Neural progenitor cell (in vitro differentiated cells): ENCODE results near the gene LPIN1. TPM values are rescaled to one million over a fixed set of nuclear protein-coding genes. Genes with fewer than 3 reads are reported as not detected.

Source experiments
- DNase-seq: peaks from one replicate; pipeline ENCODE4 v3.0.0-alpha.2; 2016; ENCODE audit warnings: low spot score
- H2AFZ ChIP-seq: fragments of 200-600 bp; sonication (generic); replicated peaks from 2 replicates; pipeline ENCODE4 v1.6.1; 2016; ENCODE audit warnings: antibody characterized with exemption
- H3F3A ChIP-seq: fragments of 200-600 bp; sonication (generic); 2 replicates; pipeline ENCODE4 v1.6.1; 2016; ENCODE audit warnings: antibody characterized with exemption, low read depth
- H3K27ac ChIP-seq: fragments of 200-600 bp; sonication (generic); 2 replicates; pipeline ENCODE4 v1.5.1; 2016; ENCODE audit warnings: mild to moderate bottlenecking
- H3K27me3 ChIP-seq: fragments of 200-600 bp; sonication (generic); 2 replicates; pipeline ENCODE4 v1.6.1; 2016; ENCODE audit warnings: mild to moderate bottlenecking, moderate library complexity
- H3K36me3 ChIP-seq: fragments of 200-600 bp; sonication (generic); 2 replicates; pipeline ENCODE4 v1.5.1; 2016
- H3K4me1 ChIP-seq: fragments of 200-600 bp; sonication (generic); 2 replicates; pipeline ENCODE4 v1.6.1; 2016; ENCODE audit warnings: mixed run types
- H3K4me2 ChIP-seq: fragments of 200-600 bp; sonication (generic); 2 replicates; pipeline ENCODE4 v1.6.1; 2016
- H3K4me3 ChIP-seq: fragments of 200-600 bp; sonication (generic); 2 replicates; pipeline ENCODE4 v1.5.1; 2016
- H3K79me2 ChIP-seq: fragments of 200-600 bp; sonication (generic); 2 replicates; pipeline ENCODE4 v1.6.1; 2016; ENCODE audit warnings: low read depth
- H3K9ac ChIP-seq: fragments of 200-600 bp; sonication (generic); 2 replicates; pipeline ENCODE4 v1.6.1; 2016
- H3K9me3 ChIP-seq: fragments of 200-600 bp; sonication (generic); 2 replicates; pipeline ENCODE4 v1.5.1; 2016; ENCODE audit warnings: low read depth
- H4K20me1 ChIP-seq: fragments of 200-600 bp; sonication (generic); 2 replicates; pipeline ENCODE4 v1.6.1; 2016; ENCODE audit warnings: low read depth
- H3K27ac Mint-ChIP-seq: 3 replicates; pipeline ENCODE4 v1.8.0; 2021; ENCODE audit warnings: mixed read lengths
- H3K27me3 Mint-ChIP-seq: 2 replicates; pipeline ENCODE4 v1.8.0; 2022; ENCODE audit warnings: low read depth, mild to moderate bottlenecking, inconsistent platforms, moderate library complexity, mixed read lengths; ENCODE audit not compliant: insufficient read depth
- H3K36me3 Mint-ChIP-seq: 3 replicates; pipeline ENCODE4 v1.8.0; 2021; ENCODE audit warnings: mixed read lengths
- H3K4me1 Mint-ChIP-seq: 3 replicates; pipeline ENCODE4 v1.8.0; 2021; ENCODE audit warnings: mixed read lengths
- H3K4me3 Mint-ChIP-seq: 3 replicates; pipeline ENCODE4 v1.8.0; 2021; ENCODE audit warnings: mild to moderate bottlenecking, moderate library complexity, mixed read lengths
- H3K9me3 Mint-ChIP-seq: 3 replicates; pipeline ENCODE4 v1.8.0; 2020; ENCODE audit warnings: mixed read lengths
- CTCF ChIP-seq: fragments of 200-600 bp; sonication (generic); IDR thresholded peaks from 2 replicates; pipeline ENCODE4 v1.5.1; 2017; ENCODE audit warnings: antibody characterized with exemption, mild to moderate bottlenecking
- EZH2 ChIP-seq: fragments of 200-600 bp; sonication (generic); IDR thresholded peaks from 2 replicates; pipeline ENCODE4 v1.6.1; 2017; ENCODE audit warnings: antibody characterized with exemption, mild to moderate bottlenecking, moderate library complexity
- EZH2phosphoT487 ChIP-seq: fragments of 200-600 bp; sonication (generic); IDR thresholded peaks from 2 replicates; pipeline ENCODE4 v1.6.1; 2017; ENCODE audit warnings: antibody characterized with exemption
- total RNA-seq: library from RNA; depleted of rRNA; stranded (reverse); fragments of >200 nt; gene quantifications from 2 replicates; pipeline ENCODE4 v1.2.3, GENCODE V29; 2015; ENCODE audit warnings: low replicate concordance

Gene LPIN1
- total RNA-seq, 1 donor from 2014 or later: 18.0 TPM

DNA sequence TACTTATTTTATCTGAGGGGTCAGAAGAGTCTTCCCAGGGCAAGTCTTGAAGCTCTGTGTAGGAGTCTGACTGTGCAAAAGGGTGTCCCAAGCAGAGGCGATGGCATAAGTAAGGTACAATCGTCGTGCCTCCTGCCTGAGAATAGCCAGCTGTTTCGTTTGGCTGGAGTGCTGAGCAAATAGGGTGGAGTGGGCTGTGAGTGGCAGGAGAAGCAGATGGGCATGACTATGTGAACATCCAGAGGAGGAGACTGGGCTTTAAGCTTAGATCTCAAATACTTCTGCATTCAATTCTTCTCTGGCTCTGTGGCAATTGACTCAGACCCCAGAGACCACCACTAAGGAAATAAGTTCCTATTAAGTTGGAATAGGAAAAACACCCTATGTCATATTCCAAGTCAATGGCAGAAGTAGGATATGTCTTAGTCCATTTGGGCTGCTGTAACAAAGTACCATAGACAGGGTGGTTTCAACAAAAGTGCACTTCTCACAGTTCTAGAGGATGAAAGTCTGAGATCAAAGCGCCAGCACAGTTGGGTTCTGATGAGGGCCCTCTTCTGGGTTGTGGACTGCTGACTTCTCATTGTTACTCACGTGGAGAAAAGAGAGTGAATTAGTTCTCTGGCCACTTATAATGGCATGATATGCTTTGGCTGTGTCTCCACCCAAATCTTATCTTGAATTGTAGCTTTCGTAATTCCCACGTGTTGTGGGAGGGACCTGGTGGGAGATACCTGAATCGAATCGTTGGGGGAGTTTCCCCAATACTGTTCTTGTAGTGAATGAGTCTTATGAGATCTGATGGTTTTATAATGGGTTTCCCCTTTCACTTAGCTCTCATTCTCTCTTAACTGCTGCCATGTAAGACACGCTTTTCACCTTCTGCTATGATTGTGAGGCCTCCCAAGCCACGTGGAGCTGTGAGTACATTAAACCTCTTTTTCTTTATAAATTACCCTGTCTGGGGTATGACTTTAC is 120.2 kb downstream of the LPIN1 start:
- Mint-ChIP-seq H3K27ac (no peak overlapping the region), H3K9me3 (peaks cover 3% of the 10 kb centered on the region), H3K4me1 (peaks cover 22% of the 10 kb centered on the region), H3K36me3 (peaks cover 2% of the 10 kb centered on the region), H3K4me3 (no peak overlapping the region), H3K27me3 (peaks cover 6% of the 10 kb centered on the region)
- Histone ChIP-seq H3K79me2 (no peaks in the 10 kb centered on the region), H3K9me3 (no peaks in the 10 kb centered on the region), H3K9ac (no peak overlapping the region), H2AFZ (no peak overlapping the region), H3K27ac (no peak overlapping the region), H3K4me2 (no peak overlapping the region), H3K4me1 (peaks cover 13% of the 10 kb centered on the region), H3F3A (peaks cover 16% of the 10 kb centered on the region), H3K36me3 (no peaks in the 10 kb centered on the region), H3K27me3 (no peaks in the 10 kb centered on the region), H4K20me1 (no peaks in the 10 kb centered on the region), H3K4me3 (no peak overlapping the region)
- DNase-seq: no peak
- TF ChIP-seq CTCF: no peak
- no peak for TF ChIP-seq EZH2phosphoT487
- TF ChIP-seq EZH2: no peak

DNA sequence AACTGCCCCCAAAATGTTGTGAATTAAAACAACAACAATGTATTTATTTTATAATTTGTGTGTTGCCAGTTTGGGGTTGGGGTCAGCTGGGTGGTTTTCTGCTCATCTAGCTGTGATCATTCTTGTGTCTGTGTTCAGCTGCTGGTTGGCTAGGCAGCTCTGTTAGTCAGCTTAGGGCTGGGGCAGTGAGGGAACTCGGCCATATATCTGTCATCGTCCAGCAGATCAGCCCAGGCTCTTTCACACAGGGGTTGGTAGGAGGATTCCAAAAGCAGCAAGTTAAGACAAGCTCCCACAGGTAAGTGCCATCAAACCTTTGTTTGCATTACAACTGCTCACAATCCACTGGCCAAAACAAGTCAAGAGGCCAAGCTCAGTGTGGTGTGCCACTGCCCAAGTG is 121.5 kb downstream of the LPIN1 start:
- Histone ChIP-seq H3K27me3 (no peaks in the 10 kb centered on the region), H4K20me1 (no peaks in the 10 kb centered on the region), H3K79me2 (no peaks in the 10 kb centered on the region), H3K4me3 (no peak overlapping the region), H2AFZ (no peak overlapping the region), H3K9ac (no peak overlapping the region), H3K9me3 (no peaks in the 10 kb centered on the region), H3K36me3 (no peaks in the 10 kb centered on the region), H3K4me2 (no peak overlapping the region), H3F3A (peaks cover 16% of the 10 kb centered on the region), H3K27ac (no peak overlapping the region), H3K4me1 (peaks cover 13% of the 10 kb centered on the region)
- DNase-seq: no peak
- TF ChIP-seq EZH2phosphoT487 (no peak), CTCF (no peak), EZH2 (no peak)
- peaks cover 3% of the 10 kb centered on the region for H3K9me3 Mint-ChIP-seq
- no peak overlapping the region for H3K27ac Mint-ChIP-seq
- no peak overlapping the region for H3K4me3 Mint-ChIP-seq
- H3K27me3 Mint-ChIP-seq: peaks cover 6% of the 10 kb centered on the region
- H3K36me3 Mint-ChIP-seq: peaks cover 2% of the 10 kb centered on the region
- peaks cover 17% of the 10 kb centered on the region for H3K4me1 Mint-ChIP-seq

DNA sequence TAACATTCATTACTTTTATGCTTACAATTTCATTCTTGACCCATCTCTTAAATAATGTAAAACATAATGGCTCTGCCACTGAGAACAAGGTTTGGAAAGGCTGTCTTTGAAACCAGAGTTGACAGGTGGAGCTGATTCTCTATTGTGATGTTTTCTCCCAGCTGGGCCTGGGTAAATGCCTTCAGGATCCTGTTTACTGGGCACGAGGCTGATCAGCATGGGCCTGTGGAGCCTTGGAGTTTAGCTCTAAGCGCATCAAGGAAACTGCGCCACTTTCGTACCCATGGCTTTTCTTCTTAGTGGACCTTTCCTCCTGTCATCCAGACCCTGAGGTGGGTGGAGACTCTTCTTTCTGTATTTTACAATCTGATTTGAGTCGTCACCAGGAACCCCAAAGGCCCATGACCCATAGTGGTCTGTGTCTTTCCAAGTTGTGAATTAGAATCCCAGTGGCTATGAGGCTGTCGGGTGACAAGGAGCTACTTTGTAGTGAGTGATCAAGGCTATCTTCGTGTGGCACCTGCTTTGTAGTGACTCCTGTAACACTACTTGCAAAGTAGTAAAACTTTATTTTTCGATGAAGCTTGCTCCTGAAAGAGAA is 123.1 kb downstream of the LPIN1 start:
- Histone ChIP-seq H4K20me1 (no peaks in the 10 kb centered on the region), H3F3A (peaks cover 1% of the 10 kb centered on the region), H3K4me1 (peaks cover under 1% of the 10 kb centered on the region), H2AFZ (no peak overlapping the region), H3K36me3 (no peaks in the 10 kb centered on the region), H3K27me3 (no peaks in the 10 kb centered on the region), H3K79me2 (no peaks in the 10 kb centered on the region), H3K4me2 (no peak overlapping the region), H3K9ac (no peak overlapping the region), H3K27ac (no peak overlapping the region), H3K9me3 (no peaks in the 10 kb centered on the region), H3K4me3 (no peak overlapping the region)
- Mint-ChIP-seq H3K4me3 (no peak overlapping the region), H3K27me3 (peaks cover 4% of the 10 kb centered on the region), H3K4me1 (peaks cover 5% of the 10 kb centered on the region), H3K9me3 (peaks cover 1% of the 10 kb centered on the region), H3K27ac (no peak overlapping the region), H3K36me3 (peaks cover 1% of the 10 kb centered on the region)
- peak; percentile 28 for DNase-seq
- TF ChIP-seq EZH2phosphoT487: no peak
- no peak for TF ChIP-seq CTCF
- TF ChIP-seq EZH2: no peak
